GM21786 (cell line): ENCODE data around the gene MTSS2.

Source experiments
- ATAC-seq: cut with Tn5 transposase; IDR thresholded peaks from one replicate; pipeline ENCODE4 v1.9.1; 2021; ENCODE audit not compliant: unreplicated experiment

MTSS2 gene, protein sequence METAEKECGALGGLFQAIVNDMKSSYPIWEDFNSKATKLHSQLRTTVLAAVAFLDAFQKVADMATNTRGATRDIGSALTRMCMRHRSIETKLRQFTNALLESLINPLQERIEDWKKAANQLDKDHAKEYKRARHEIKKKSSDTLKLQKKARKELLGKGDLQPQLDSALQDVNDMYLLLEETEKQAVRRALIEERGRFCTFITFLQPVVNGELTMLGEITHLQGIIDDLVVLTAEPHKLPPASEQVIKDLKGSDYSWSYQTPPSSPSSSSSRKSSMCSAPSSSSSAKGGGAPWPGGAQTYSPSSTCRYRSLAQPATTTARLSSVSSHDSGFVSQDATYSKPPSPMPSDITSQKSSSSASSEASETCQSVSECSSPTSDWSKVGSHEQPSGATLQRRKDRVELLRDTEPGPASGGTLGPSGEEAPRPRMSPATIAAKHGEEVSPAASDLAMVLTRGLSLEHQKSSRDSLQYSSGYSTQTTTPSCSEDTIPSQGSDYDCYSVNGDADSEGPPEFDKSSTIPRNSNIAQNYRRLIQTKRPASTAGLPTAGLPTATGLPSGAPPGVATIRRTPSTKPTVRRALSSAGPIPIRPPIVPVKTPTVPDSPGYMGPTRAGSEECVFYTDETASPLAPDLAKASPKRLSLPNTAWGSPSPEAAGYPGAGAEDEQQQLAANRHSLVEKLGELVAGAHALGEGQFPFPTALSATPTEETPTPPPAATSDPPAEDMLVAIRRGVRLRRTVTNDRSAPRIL

DNA sequence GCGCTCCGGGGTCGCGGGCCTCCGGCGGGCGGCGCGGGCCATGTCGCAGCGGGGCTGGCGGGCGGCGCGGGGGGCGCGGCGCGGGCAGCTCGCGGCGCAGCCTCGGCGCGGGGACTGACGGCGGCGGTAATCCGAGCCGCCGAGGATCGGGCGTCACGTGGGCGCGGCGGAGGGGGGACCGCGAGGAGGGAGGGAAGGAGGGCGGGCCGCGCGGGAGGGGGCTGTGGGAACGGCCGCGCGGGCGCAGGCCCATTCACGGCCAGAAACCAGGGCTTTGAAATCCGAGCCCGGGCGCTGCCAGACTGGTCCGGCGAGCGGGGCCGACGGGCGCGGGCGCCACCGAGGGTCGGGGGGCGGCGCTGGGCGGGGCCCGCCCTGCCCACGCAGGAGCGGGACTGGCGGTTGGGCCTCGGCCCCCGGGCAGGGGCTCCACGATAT is at the start of gene MTSS2:
Gene MTSS2 (minus strand): TSS at position 116 of the 438 bp plus-strand sequence. CDS start 262 bp downstream, outside the sequence.
- no peak for ATAC-seq

GRCh38 chr16:70735141-70735979 is 49.5 kb upstream of the MTSS2 start:
- ATAC-seq: no peak

GRCh38 chr16:70734522-70735095 is 48.8 kb upstream of the MTSS2 start:
- ATAC-seq: no peak

DNA sequence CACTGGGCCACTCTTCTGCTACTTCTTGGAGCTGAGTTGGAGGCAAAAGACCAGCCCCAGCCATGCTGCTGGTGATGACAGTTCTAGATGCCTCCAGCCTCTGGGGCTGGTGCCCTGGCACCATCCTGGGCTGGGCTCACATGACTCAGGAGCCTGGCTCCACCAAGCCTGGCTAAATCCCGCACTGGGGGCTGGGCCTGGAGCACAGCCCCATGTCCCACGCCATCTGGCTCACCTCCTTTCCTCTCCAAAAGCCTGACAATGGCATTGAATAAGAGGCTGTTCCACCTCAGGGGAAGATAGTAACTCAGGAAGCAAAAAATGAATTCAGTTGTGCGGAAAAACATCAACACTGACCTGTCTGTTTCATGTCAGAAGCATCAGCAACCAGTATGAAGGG is 45.1 kb upstream of the MTSS2 start:
- no peak for ATAC-seq

GRCh38 chr16:70730031-70730430 is 44.2 kb upstream of the MTSS2 start:
- ATAC-seq: no peak

- ATAC-seq: no peak
Measured at GRCh38 chr16:70729292-70729691, 43.4 kb upstream of the MTSS2 start.

- no peak for ATAC-seq
Measured at GRCh38 chr16:70728150-70728549, 42.3 kb upstream of the MTSS2 start.

DNA sequence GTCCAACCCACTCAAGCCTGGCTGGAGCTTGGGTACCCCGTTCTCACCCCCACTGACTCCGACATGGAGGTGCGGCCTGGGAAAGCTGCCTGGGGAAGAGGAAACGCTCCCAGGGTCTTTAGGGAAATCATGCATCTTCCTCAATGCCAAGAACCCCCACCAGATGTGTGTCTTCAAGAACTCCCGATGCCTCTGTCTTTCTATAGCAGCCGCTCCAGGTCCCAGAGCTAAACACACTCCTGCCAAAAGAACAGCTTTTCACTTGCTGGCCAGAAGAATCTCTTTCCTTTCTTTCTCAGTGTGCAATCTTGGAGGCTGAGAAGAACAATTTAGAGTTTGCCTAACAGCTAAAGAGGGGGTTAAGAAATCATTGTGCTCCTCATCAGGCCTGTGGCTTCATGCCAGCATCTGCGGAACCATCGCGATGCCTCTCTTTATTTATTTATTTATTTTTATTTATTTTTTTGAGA is 41.1 kb upstream of the MTSS2 start:
- no peak for ATAC-seq

DNA sequence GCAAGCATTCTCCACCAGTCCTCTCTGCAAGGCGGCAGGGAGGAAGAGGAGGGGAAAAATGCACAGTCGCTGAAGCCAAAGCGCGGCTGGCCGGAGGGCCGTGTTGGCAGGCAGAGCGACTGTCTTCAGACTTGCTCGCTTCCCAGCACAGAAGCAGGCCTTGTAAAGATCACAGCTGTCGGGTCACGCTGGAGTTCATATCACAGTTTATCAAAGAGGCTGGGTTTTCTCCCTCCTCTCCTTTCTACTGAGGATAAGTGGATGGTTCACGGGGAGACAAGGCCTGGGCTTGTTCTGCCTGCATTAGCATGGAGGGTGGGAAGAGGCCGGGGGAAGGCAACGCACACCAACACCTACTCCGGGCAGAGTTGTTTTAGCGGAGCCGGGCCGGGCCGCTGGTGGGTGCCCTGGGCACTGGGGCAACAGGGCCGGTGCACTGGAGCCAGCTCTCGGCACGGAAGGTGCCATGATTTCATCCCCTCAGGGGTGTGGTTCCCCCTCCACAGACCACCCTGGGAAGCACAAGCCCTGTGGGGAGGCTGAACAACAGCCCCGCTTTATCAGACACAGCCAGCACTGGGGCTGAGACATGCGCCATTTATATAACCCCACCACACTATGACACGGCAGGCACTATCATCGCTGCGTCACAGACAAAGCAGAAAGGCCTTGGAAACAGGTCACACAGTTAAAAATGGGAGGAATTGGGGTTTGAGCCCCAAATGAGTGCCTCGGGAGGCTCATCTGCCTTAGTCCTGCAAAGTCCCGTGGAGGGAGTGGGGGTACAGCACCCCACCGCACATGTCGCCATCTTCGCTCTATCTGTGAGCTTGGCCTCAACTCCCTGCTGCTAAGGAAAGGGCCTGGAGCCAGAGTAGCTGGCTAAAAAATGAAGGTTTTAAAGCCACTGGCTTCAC is 40.3 kb upstream of the MTSS2 start:
- no peak for ATAC-seq

GRCh38 chr16:70725024-70725911 is 39.4 kb upstream of the MTSS2 start:
- no peak for ATAC-seq

- ATAC-seq: no peak
Measured at GRCh38 chr16:70724146-70725023, 38.5 kb upstream of the MTSS2 start.

GRCh38 chr16:70723740-70724145 is 37.9 kb upstream of the MTSS2 start:
- ATAC-seq: no peak

- ATAC-seq: no peak
Measured at GRCh38 chr16:70721202-70721963, 35.5 kb upstream of the MTSS2 start.

GRCh38 chr16:70720425-70721201 is 34.8 kb upstream of the MTSS2 start:
- ATAC-seq: no peak

GRCh38 chr16:70717065-70717464 is 31.2 kb upstream of the MTSS2 start:
- ATAC-seq: no peak

GRCh38 chr16:70715860-70716357 is 30.1 kb upstream of the MTSS2 start:
- no peak for ATAC-seq
